Lower leg skin (tissue), 4 donors: Measurements from ENCODE around the gene WDFY4. TPM values are rescaled to one million over a fixed set of nuclear protein-coding genes. Genes with fewer than 3 reads are reported as not detected.

ENCODE experiments used
- DNase-seq, 2 donors: peaks; one replicate each; pipeline ENCODE4 v3.0.0-alpha.2; 2019; ENCODE audit warnings: low spot score in 2 of 2
- H3K4me3 ChIP-seq: fragments of 200-600 bp; sonication (generic); 2 replicates; pipeline ENCODE4 v1.5.1; 2017; ENCODE audit warnings: mild to moderate bottlenecking, low read depth; ENCODE audit not compliant: poor library complexity, severe bottlenecking
- CTCF ChIP-seq, 3 donors: fragments of 450-650 bp; IDR thresholded peaks; one replicate each; pipeline ENCODE4 v1.5.1; 2016; ENCODE audit warnings: antibody characterized with exemption in 3 of 3, mild to moderate bottlenecking in 3 of 3, moderate library complexity in 2 of 3
- POLR2A ChIP-seq, 2 donors: fragments of 450-650 bp; IDR thresholded peaks; one replicate each; pipeline ENCODE4 v1.6.1; 2016 to 2017; ENCODE audit warnings: antibody characterized with exemption in 2 of 2, mild to moderate bottlenecking in 1 of 2, moderate library complexity in 1 of 2
- WGBS, 2 donors: methylation state at CpG; one replicate each; pipeline ENCODE4 v1.1.5; 2018; 5-methylcytosine and 5-hydroxymethylcytosine counted together
- intact Hi-C: fragments of 100-400 bp; cut with DNase I; formaldehyde crosslinking; loops from one replicate; pipeline ENCODE4 v1.15.0; 2023; ENCODE audit warnings: low total_unique reads
- total RNA-seq, 4 donors: library from RNA; depleted of rRNA; stranded (reverse); fragments of >200 nt; gene quantifications; one replicate each; pipeline ENCODE4 v1.1.0, GENCODE V29; 2016

WDFY4 gene
- total RNA-seq, 4 donors from 2014 or later = 0.91 to 4.2 (median 1.1) TPM

- no peak overlapping the region for H3K4me3 ChIP-seq
- TF ChIP-seq POLR2A (IDR thresholded peaks at IDR 0.05) (no peak), CTCF (IDR thresholded peaks at IDR 0.05) (no peak)
- WGBS, 2 donors = 16 to 28% methylated on average over 1 of the region's 1 CpG
- no peak for DNase-seq
- intact Hi-C loops = no loop called here
Observed at GRCh38 chr10:48813291-48813690, 128.6 kb downstream of the WDFY4 start.

- no peak for DNase-seq
- 91 to 98% methylated on average over 3 of the region's 3 CpGs for WGBS, 2 donors
Observed at GRCh38 chr10:48813825-48814224, 129.2 kb downstream of the WDFY4 start.

GRCh38 chr10:48814933-48815332, 130.3 kb downstream of the WDFY4 start:
- intact Hi-C loops = no loop called here
- no peak overlapping the region for H3K4me3 ChIP-seq
- WGBS, 2 donors = 61 to 64% methylated on average over 1 of the region's 1 CpG
- no peak for DNase-seq
- TF ChIP-seq CTCF (IDR thresholded peaks at IDR 0.05) = no peak
- no peak for TF ChIP-seq POLR2A (IDR thresholded peaks at IDR 0.05)

More at GRCh38 chr10:48813825-48814224, 129.2 kb downstream of the WDFY4 start:
- TF ChIP-seq POLR2A (IDR thresholded peaks at IDR 0.05) (no peak), CTCF (IDR thresholded peaks at IDR 0.05) (no peak)
- H3K4me3 ChIP-seq = no peak overlapping the region
- intact Hi-C loops = no loop called here

GRCh38 chr10:48817141-48817540, 132.5 kb downstream of the WDFY4 start:
- 87 to 88% methylated on average over 10 of the region's 10 CpGs for WGBS, 2 donors
- no peak for DNase-seq
- no peak for TF ChIP-seq POLR2A (IDR thresholded peaks at IDR 0.05)
- TF ChIP-seq CTCF (IDR thresholded peaks at IDR 0.05) = no peak
- intact Hi-C loops = no loop called here
- no peak overlapping the region for H3K4me3 ChIP-seq

- intact Hi-C loops = no loop called here
- TF ChIP-seq CTCF (IDR thresholded peaks at IDR 0.05) (no peak), POLR2A (IDR thresholded peaks at IDR 0.05) (no peak)
- DNase-seq = no peak
- WGBS, 2 donors = 84 to 88% methylated on average over 2 of the region's 2 CpGs
- H3K4me3 ChIP-seq = no peak overlapping the region
Observed at GRCh38 chr10:48818081-48818480, 133.4 kb downstream of the WDFY4 start.

- no peak for TF ChIP-seq CTCF (IDR thresholded peaks at IDR 0.05)
- TF ChIP-seq POLR2A (IDR thresholded peaks at IDR 0.05) = no peak
- H3K4me3 ChIP-seq = no peak overlapping the region
- no peak for DNase-seq
- intact Hi-C loops = no loop called here
- 76 to 78% methylated on average over 13 to 18 of the region's 18 CpGs for WGBS, 2 donors
Observed at GRCh38 chr10:48818861-48819520, 134.3 kb downstream of the WDFY4 start.
